Stomach (tissue), 9 donors: ENCODE results near the gene PVALEF. TPM values are rescaled to one million over a fixed set of nuclear protein-coding genes. Genes with fewer than 3 reads are reported as not detected.

Experiments
- DNase-seq, 2 donors: peaks; one replicate each; pipeline versions ENCODE4 v3.0.0 to v3.0.0-alpha.2; 2013 to 2019
- H3K27ac ChIP-seq, 5 donors: fragments of 200-600 bp in 4 of 5; sonication (generic) in 4 of 5; one replicate each; pipeline ENCODE4 v1.5.1; 2013 to 2019; ENCODE audit warnings: mild to moderate bottlenecking in 1 of 5, moderate library complexity in 1 of 5
- H3K27me3 ChIP-seq, 3 donors: fragments of 200-600 bp; sonication (generic); one replicate each; pipeline ENCODE4 v1.5.1; 2017 to 2019; ENCODE audit warnings: mixed run types in 1 of 3
- H3K36me3 ChIP-seq, 4 donors: fragments of 200-600 bp; sonication (generic); 1 replicate in 3 of 4; 2 replicates in 1 of 4; pipeline ENCODE4 v1.5.1; 2016 to 2019
- H3K4me1 ChIP-seq, 4 donors: fragments of 200-600 bp; sonication (generic); one replicate each; pipeline ENCODE4 v1.5.1; 2016 to 2019
- H3K4me3 ChIP-seq, 4 donors: fragments of 200-600 bp; sonication (generic) in 3 of 4; one replicate each; pipeline ENCODE4 v1.5.1; 2016 to 2019; ENCODE audit warnings: mild to moderate bottlenecking in 1 of 4
- H3K9me3 ChIP-seq, 4 donors: fragments of 200-600 bp; sonication (generic); one replicate each; pipeline ENCODE4 v1.5.1; 2016 to 2019
- EP300 ChIP-seq: sonication (generic); formaldehyde crosslinking; IDR thresholded peaks from one replicate; pipeline ENCODE4 v1.6.1; 2017; ENCODE audit warnings: antibody characterized with exemption
- POLR2A ChIP-seq, 4 donors: fragments of 450-650 bp; IDR thresholded peaks; one replicate each; pipeline ENCODE4 v1.6.1; 2016; ENCODE audit warnings: antibody characterized with exemption in 4 of 4, control low read depth in 2 of 4, mild to moderate bottlenecking in 1 of 4, moderate library complexity in 1 of 4
- POLR2AphosphoS5 ChIP-seq, 3 donors: sonication (generic); formaldehyde crosslinking; IDR thresholded peaks; one replicate each; pipeline ENCODE4 v1.6.1; 2016; ENCODE audit warnings: antibody characterized with exemption in 3 of 3
- WGBS, 5 donors: extraction: QIAGEN DNeasy Blood & Tissue Kit in 3 of 5; methylation state at CpG; one replicate each; pipeline versions ENCODE4 v1.1.5 to v1.1.7; 2013 to 2018; 5-methylcytosine and 5-hydroxymethylcytosine counted together
- intact Hi-C: fragments of 100-400 bp; cut with DNase I; formaldehyde crosslinking; loops from one replicate; pipeline ENCODE4 v1.15.1; 2023; ENCODE audit warnings: low total_unique reads
- polyA plus RNA-seq, 3 donors: library from polyadenylated mRNA; stranded (reverse); fragments of 200-250 nt; gene quantifications; one replicate each; pipeline ENCODE4 v1.2.3, GENCODE V29; 2013
- total RNA-seq, 5 donors: library from RNA; depleted of rRNA; stranded (reverse); fragments of >200 nt; gene quantifications; one replicate each; pipeline versions ENCODE4 v1.1.0 to v1.2.3, GENCODE V29; 2014 to 2016
- TF ChIP-seq, protein P1 (sequence below), 7 experiments: fragments of 450-650 bp in 4 of 7; fragments of 200-600 bp in 3 of 7; sonication (generic) in 3 of 7; IDR thresholded peaks; one replicate each; pipeline ENCODE4 v1.5.1; 2016 to 2019; ENCODE audit warnings: antibody characterized with exemption in 7 of 7, control low read depth in 2 of 7, mild to moderate bottlenecking in 1 of 7
- donor health status: healthy with polysubstance abuse.
- donor health status: Bipolar disorder and iron deficiency.
- donor health status: healthy.

PVALEF gene
- total and polyA plus RNA-seq, 8 donors: not detected

DNA sequence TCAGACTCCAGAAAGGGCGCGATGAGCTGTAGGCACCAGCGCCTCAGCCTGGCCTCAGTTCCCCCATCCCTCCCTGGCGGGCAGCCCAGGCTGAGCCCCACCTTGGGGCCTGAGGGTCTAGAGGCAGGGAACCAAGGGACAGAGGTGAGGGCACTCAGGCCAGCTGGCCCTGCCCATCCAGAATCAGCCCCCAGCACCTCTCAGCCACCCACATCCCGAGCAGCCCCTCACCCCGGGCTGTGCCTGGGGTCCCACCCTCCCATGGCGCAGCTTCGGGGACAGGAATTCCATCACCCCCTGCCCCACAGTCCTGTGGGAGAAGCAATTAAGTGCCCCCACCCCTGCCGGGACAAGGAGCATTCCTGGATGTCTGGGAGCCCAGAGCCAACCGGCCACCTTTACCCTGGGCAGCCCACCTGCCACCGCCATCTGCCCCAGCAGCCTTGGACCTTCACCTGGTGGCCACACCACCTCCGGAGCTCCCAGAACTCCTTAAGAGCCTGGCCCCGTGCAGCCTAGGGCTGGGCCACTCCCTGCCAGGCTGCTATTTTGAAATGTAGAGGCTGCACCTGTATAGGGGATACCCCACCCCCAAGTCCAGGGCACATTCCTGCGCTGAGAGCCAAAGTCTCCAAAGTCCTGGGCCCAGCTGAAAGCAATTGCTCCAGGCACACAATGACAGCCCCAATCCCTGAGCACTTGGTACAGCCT, 33.7 kb upstream of the PVALEF start:
- WGBS, 5 donors: 41 to 65% (median 57%) methylated on average over 8 to 14 of the region's 14 CpGs
- intact Hi-C loops: no loop called here
- Histone ChIP-seq H3K4me1 (peaks cover 0 to 24% (median 18%) of the 10 kb centered on the region in 4 donors), H3K4me3 (peak overlapping the region; percentile 15 to 31 (median 23)), H3K27ac (peak overlapping the region; percentile 41 to 73 (median 61)), H3K36me3 (no peaks in the 10 kb centered on the region), H3K27me3 (no peaks in the 10 kb centered on the region), H3K9me3 (no peaks in the 10 kb centered on the region)
- TF ChIP-seq POLR2A (IDR thresholded peaks at IDR 0.05): no peak
- TF ChIP-seq EP300: no peak
- peak; percentile 53 to 88 for DNase-seq

DNA sequence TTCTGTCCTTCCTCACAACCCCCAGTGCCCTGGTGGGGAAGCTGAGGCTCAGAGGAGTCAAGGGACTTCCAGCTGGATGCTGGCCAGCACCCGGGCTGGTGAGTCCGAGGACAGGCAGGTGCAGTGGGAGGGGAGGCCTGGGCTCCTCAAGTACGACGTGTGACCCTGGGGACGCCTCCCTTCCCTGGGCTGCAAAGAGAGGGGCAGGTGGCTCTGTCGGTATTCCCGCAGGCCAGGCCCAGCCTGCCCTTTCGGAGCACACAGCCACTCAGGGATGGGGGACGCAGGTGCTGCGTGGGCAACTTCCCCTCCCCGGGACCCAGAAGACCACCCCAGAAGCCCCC, 33.1 kb upstream of the PVALEF start:
- Histone ChIP-seq H3K9me3 (no peaks in the 10 kb centered on the region), H3K27me3 (no peaks in the 10 kb centered on the region), H3K4me1 (peaks cover 0 to 24% (median 18%) of the 10 kb centered on the region in 4 donors), H3K27ac (peak overlapping the region in 4 of 5 donors; percentile 41 to 73 (median 64)), H3K36me3 (no peaks in the 10 kb centered on the region), H3K4me3 (peak overlapping the region in 2 of 4 donors; percentile 23 to 31)
- TF ChIP-seq POLR2AphosphoS5 (IDR thresholded peaks at IDR 0.05) (no peak), POLR2A (IDR thresholded peaks at IDR 0.05) (no peak), EP300 (no peak)
- TF ChIP-seq, protein P1, sequence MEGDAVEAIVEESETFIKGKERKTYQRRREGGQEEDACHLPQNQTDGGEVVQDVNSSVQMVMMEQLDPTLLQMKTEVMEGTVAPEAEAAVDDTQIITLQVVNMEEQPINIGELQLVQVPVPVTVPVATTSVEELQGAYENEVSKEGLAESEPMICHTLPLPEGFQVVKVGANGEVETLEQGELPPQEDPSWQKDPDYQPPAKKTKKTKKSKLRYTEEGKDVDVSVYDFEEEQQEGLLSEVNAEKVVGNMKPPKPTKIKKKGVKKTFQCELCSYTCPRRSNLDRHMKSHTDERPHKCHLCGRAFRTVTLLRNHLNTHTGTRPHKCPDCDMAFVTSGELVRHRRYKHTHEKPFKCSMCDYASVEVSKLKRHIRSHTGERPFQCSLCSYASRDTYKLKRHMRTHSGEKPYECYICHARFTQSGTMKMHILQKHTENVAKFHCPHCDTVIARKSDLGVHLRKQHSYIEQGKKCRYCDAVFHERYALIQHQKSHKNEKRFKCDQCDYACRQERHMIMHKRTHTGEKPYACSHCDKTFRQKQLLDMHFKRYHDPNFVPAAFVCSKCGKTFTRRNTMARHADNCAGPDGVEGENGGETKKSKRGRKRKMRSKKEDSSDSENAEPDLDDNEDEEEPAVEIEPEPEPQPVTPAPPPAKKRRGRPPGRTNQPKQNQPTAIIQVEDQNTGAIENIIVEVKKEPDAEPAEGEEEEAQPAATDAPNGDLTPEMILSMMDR (IDR thresholded peaks at IDR 0.05): no peak
- DNase-seq: no peak
- 42 to 58% (median 49%) methylated on average over 9 to 11 of the region's 11 CpGs for WGBS, 5 donors
- intact Hi-C loops: no loop called here

DNA sequence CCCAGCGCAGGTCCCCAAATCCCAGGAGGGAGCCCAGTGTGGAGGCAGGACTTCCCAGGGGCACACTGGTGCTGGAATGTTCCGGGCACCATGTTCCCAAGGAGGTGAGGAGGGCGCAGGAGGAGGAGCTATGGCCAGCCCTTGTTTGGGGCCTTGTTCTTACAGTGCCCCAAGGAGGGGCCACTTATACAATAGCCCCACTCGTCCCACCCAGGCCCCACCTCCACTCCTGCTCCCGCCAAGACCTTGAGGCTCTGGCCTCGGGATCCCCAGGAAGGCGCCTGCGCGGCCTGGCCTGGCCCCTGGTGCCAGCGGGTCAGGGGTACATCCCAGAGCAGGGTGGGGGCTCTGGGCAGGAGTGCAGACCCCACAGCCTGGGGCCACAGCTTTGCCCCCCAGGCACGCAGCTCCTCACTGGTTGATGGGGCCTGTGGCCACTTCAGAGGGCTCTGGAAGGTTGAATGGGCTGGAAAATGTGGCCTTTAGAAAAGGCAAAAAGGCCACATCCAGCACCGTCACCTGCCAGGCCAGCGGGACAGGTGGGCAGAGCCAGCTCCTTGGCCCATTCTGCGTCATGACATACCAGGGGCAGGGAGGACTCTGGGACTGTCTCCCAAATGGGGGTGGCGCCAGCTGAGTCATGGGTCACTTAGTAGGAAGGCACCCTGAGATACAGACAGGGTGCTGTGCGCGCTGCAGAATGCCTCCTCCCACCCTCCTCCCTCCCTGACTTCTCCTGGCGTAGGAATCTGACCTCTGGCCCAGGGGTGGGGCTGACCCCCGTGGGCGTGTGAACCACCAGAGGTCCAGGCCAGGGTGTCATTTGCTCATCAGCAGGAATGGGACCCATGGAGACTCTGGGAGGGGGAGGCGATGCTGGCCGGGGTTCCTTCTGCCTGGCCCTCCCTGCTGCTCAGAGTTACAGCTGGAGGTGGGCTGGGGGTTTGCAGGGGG, 32.3 kb upstream of the PVALEF start:
- H3K27me3 ChIP-seq: no peaks in the 10 kb centered on the region
- TF ChIP-seq, protein P1 (IDR thresholded peaks at IDR 0.05): no peak
- TF ChIP-seq POLR2AphosphoS5 (IDR thresholded peaks at IDR 0.05) (no peak), POLR2A (IDR thresholded peaks at IDR 0.05) (no peak), EP300 (no peak)
- H3K4me3 ChIP-seq: no peak overlapping the region
- no peaks in the 10 kb centered on the region for H3K36me3 ChIP-seq
- peaks cover 0 to 24% (median 18%) of the 10 kb centered on the region in 4 donors for H3K4me1 ChIP-seq
- no peaks in the 10 kb centered on the region for H3K9me3 ChIP-seq
- WGBS, 5 donors: 72 to 86% (median 78%) methylated on average over 8 to 22 of the region's 22 CpGs
- H3K27ac ChIP-seq: peak overlapping the region in 1 of 5 donors; percentile 68
- no peak for DNase-seq
- intact Hi-C loops: no loop called here

DNA sequence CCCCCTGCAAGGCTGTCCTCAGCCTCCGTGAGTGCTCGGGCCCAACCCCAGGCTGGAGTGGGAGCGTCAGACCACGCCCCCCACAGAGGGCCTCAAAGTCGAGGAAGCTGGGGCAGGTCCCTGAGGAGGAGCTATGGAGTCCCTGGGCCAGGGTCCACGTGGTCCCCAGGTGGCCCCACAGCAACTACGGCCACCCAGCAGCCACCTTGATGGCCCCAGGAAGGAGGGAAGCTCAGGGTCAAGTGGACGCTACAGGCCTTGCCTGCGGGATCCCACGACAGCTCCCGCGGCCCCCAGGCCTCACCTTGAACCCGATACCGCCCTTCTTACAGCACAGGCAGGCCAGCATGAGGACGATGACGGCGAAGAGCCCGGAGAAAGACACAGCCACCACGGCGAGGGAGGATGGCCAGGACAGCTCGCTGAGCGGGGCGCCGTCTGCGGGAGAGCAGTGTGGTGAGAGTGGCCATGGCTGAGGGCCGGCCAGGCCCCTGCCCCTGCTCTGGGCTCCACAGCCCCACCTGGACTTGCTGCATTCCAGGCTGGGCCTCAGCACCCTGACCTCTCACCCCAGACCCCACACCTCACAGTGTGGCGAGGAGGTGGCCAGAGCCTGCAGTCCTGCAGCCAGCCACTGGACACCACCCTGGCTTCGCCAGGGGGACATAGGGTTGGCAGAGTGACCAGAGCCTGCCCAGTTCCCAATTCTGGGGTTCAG, 31.1 kb upstream of the PVALEF start:
- TF ChIP-seq EP300 (no peak), POLR2A (IDR thresholded peaks at IDR 0.05) (no peak), POLR2AphosphoS5 (IDR thresholded peaks at IDR 0.05) (no peak)
- TF ChIP-seq, protein P1 (IDR thresholded peaks at IDR 0.05): no peak
- Histone ChIP-seq H3K27me3 (no peaks in the 10 kb centered on the region), H3K9me3 (no peaks in the 10 kb centered on the region), H3K36me3 (no peaks in the 10 kb centered on the region), H3K27ac (no peak overlapping the region), H3K4me3 (no peak overlapping the region), H3K4me1 (peaks cover 0 to 24% (median 18%) of the 10 kb centered on the region in 4 donors)
- intact Hi-C loops: no loop called here
- WGBS, 5 donors: 76 to 89% (median 83%) methylated on average over 9 to 28 of the region's 28 CpGs
- DNase-seq: no peak
